WTC11 (cell line): ENCODE measurements around the gene COMMD4. TPM values are rescaled to one million over a fixed set of nuclear protein-coding genes. Genes with fewer than 3 reads are reported as not detected.

Experiments
- ATAC-seq: fragments of 200-7000 bp; cut with Tn5 transposase; 2 replicates; pipeline ENCODE4 v1.10.0; 2021; ENCODE audit warnings: mild to moderate bottlenecking, moderate library complexity
- CTCF ChIA-PET: fragments of 300-600 bp; sonication (Branson Sonifier 250); formaldehyde crosslinking; loops from one replicate; lab custom pipeline; 2021; ENCODE audit warnings: antibody characterized with exemption; lab: Charles Lee
- POLR2A ChIA-PET: fragments of 350-600 bp; sonication (Branson Sonifier 250); formaldehyde crosslinking; loops from one replicate; lab custom pipeline; 2021; ENCODE audit warnings: antibody characterized with exemption; lab: Charles Lee
- DNase-seq: peaks from one replicate; pipeline ENCODE4 v3.0.0; 2021; ENCODE audit warnings: low spot score
- H3K27ac Mint-ChIP-seq: 2 replicates; pipeline ENCODE4 v1.8.0; 2021; ENCODE audit warnings: mixed read lengths
- H3K27me3 Mint-ChIP-seq: 2 replicates; pipeline ENCODE4 v1.8.0; 2021; ENCODE audit warnings: low read depth, mild to moderate bottlenecking, moderate library complexity, mixed read lengths
- H3K36me3 Mint-ChIP-seq: 2 replicates; pipeline ENCODE4 v1.8.0; 2021; ENCODE audit warnings: mixed read lengths
- H3K4me1 Mint-ChIP-seq: 2 replicates; pipeline ENCODE4 v1.8.0; 2022; ENCODE audit warnings: mixed read lengths
- H3K4me3 Mint-ChIP-seq: 2 replicates; pipeline ENCODE4 v1.8.0; 2021; ENCODE audit warnings: mild to moderate bottlenecking, moderate library complexity, mixed read lengths
- H3K9me3 Mint-ChIP-seq: 2 replicates; pipeline ENCODE4 v1.8.0; 2021; ENCODE audit warnings: mixed read lengths
- ARID4B ChIP-seq: sonication (generic); formaldehyde crosslinking; IDR thresholded peaks from 2 replicates; pipeline ENCODE4 v1.8.0; 2023; ENCODE audit warnings: missing genetic modification reagents, mild to moderate bottlenecking, borderline replicate concordance
- ATF1 ChIP-seq: sonication (generic); formaldehyde crosslinking; IDR thresholded peaks from 2 replicates; pipeline ENCODE4 v1.8.1; 2023; ENCODE audit warnings: mild to moderate bottlenecking, moderate library complexity, missing genetic modification reagents
- ATF6 ChIP-seq: sonication (generic); formaldehyde crosslinking; IDR thresholded peaks from 2 replicates; pipeline ENCODE4 v1.8.1; 2023; ENCODE audit warnings: mild to moderate bottlenecking, missing genetic modification reagents
- E2F1 ChIP-seq: sonication (generic); formaldehyde crosslinking; IDR thresholded peaks from 2 replicates; pipeline ENCODE4 v1.8.0; 2022; ENCODE audit warnings: mild to moderate bottlenecking, missing genetic modification reagents
- ETV6 ChIP-seq: sonication (generic); formaldehyde crosslinking; IDR thresholded peaks from 2 replicates; pipeline ENCODE4 v1.8.1; 2022; ENCODE audit warnings: mild to moderate bottlenecking, missing genetic modification reagents
- FOXJ3 ChIP-seq: sonication (generic); formaldehyde crosslinking; IDR thresholded peaks from 2 replicates; pipeline ENCODE4 v1.9.0; 2021; ENCODE audit warnings: missing genetic modification reagents, mild to moderate bottlenecking, borderline replicate concordance
- IRF2 ChIP-seq: sonication (generic); formaldehyde crosslinking; IDR thresholded peaks from 2 replicates; pipeline ENCODE4 v1.8.0; 2022; ENCODE audit warnings: low read depth, missing genetic modification reagents, borderline replicate concordance
- JAZF1 ChIP-seq: fragments of 250-450 bp; sonication (Bioruptor Pico); IDR thresholded peaks from 2 replicates; pipeline ENCODE4 v1.9.0; 2021; ENCODE audit warnings: moderate library complexity, mild to moderate bottlenecking, inconsistent platforms
- JUN ChIP-seq: sonication (generic); formaldehyde crosslinking; IDR thresholded peaks from 2 replicates; pipeline ENCODE4 v1.8.0; 2023; ENCODE audit warnings: mild to moderate bottlenecking, missing genetic modification reagents
- MYBL2 ChIP-seq: sonication (generic); formaldehyde crosslinking; IDR thresholded peaks from 2 replicates; pipeline ENCODE4 v1.8.1; 2023; ENCODE audit warnings: mild to moderate bottlenecking, moderate library complexity, missing genetic modification reagents
- NFATC4 ChIP-seq: fragments of 250-450 bp; sonication (Bioruptor Pico); IDR thresholded peaks from 2 replicates; pipeline ENCODE4 v1.9.0; 2021; ENCODE audit warnings: mild to moderate bottlenecking
- OVOL2 ChIP-seq: fragments of 250-450 bp; sonication (Bioruptor Pico); IDR thresholded peaks from 2 replicates; pipeline ENCODE4 v1.9.0; 2021; ENCODE audit warnings: mild to moderate bottlenecking, borderline replicate concordance
- PRDM15 ChIP-seq: sonication (generic); formaldehyde crosslinking; IDR thresholded peaks from 2 replicates; pipeline ENCODE4 v1.8.0; 2022; ENCODE audit warnings: missing genetic modification reagents
- TCF7 ChIP-seq: sonication (generic); formaldehyde crosslinking; IDR thresholded peaks from 2 replicates; pipeline ENCODE4 v1.8.0; 2022; ENCODE audit warnings: mild to moderate bottlenecking, low read depth, missing genetic modification reagents, moderate library complexity
- TEAD4 ChIP-seq: sonication (generic); formaldehyde crosslinking; IDR thresholded peaks from 2 replicates; pipeline ENCODE4 v1.8.0; 2022; ENCODE audit warnings: mild to moderate bottlenecking, missing genetic modification reagents
- TP53 ChIP-seq: sonication (generic); formaldehyde crosslinking; IDR thresholded peaks from 2 replicates; pipeline ENCODE4 v1.8.1; 2023; ENCODE audit warnings: mild to moderate bottlenecking, missing genetic modification reagents
- ZMAT4 ChIP-seq: fragments of 250-450 bp; sonication (Bioruptor Pico); IDR thresholded peaks from 2 replicates; pipeline ENCODE4 v1.9.0; 2021; ENCODE audit warnings: mild to moderate bottlenecking
- ZNF138 ChIP-seq: sonication (generic); formaldehyde crosslinking; conservative IDR thresholded peaks from 2 replicates; pipeline ENCODE4 v1.8.1; 2022; ENCODE audit warnings: mild to moderate bottlenecking, moderate library complexity, missing genetic modification reagents
- ZNF396 ChIP-seq: fragments of 250-450 bp; sonication (Bioruptor Pico); IDR thresholded peaks from 2 replicates; pipeline ENCODE4 v1.8.0; 2021; ENCODE audit warnings: mild to moderate bottlenecking, moderate library complexity, borderline replicate concordance
- ZNF671 ChIP-seq: fragments of 250-450 bp; sonication (Bioruptor Pico); IDR thresholded peaks from 2 replicates; pipeline ENCODE4 v1.8.0; 2021; ENCODE audit warnings: mild to moderate bottlenecking
- total RNA-seq: library from RNA; stranded (reverse); gene quantifications from 3 replicates; pipeline ENCODE4 v1.2.3, GENCODE V29; 2021

The COMMD4 gene
- total RNA-seq, 1 experiment from 2014 or later: 140 TPM

GRCh38 chr15:75356517-75356916 is 20.7 kb downstream of the COMMD4 start:
- ChIA-PET POLR2A (interaction anchor here (1.2 kb wide), 1 partner anchor 291 kb away, joined by 3 read pairs; the partner anchor contains the start of gene SNX33), CTCF (interaction anchor here (0.6 to 1.3 kb wide), 2 partner anchors 11 to 313 kb away, joined by 3 to 4 read pairs; no protein-coding TSS in a partner anchor)
- Mint-ChIP-seq H3K27me3 (no peaks in the 10 kb centered on the region), H3K27ac (no peak overlapping the region), H3K9me3 (no peaks in the 10 kb centered on the region), H3K36me3 (peaks cover 10% of the 10 kb centered on the region), H3K4me3 (no peak overlapping the region), H3K4me1 (no peaks in the 10 kb centered on the region)
- ATAC-seq: no peak
- TF ChIP-seq ATF6 (CRISPR knock-in tag) (no peak), IRF2 (CRISPR knock-in tag) (no peak), ZMAT4 (CRISPR knock-in tag) (no peak), NFATC4 (CRISPR knock-in tag) (no peak), ZNF396 (CRISPR knock-in tag) (no peak), TEAD4 (no peak)
- no peak for DNase-seq

GRCh38 chr15:75357976-75358673 is 22.3 kb downstream of the COMMD4 start:
- ATAC-seq (no peak), DNase-seq (no peak)
- H3K27ac Mint-ChIP-seq: no peak overlapping the region
- no peaks in the 10 kb centered on the region for H3K4me1 Mint-ChIP-seq
- peaks cover 10% of the 10 kb centered on the region for H3K36me3 Mint-ChIP-seq
- TF ChIP-seq ATF1 (CRISPR knock-in tag) (no peak), PRDM15 (no peak), MYBL2 (CRISPR knock-in tag) (no peak), TCF7 (CRISPR knock-in tag) (no peak)
- H3K9me3 Mint-ChIP-seq: no peaks in the 10 kb centered on the region
- ChIA-PET POLR2A (no interaction called here), CTCF (no interaction called here)
- H3K4me3 Mint-ChIP-seq: no peak overlapping the region
- H3K27me3 Mint-ChIP-seq: no peaks in the 10 kb centered on the region

- H3K27ac Mint-ChIP-seq: no peak overlapping the region
- CTCF ChIA-PET: interaction anchor here (0.6 to 0.8 kb wide), 2 partner anchors 9 to 206 kb away, joined by 4 read pairs; no protein-coding TSS in a partner anchor
- no peaks in the 10 kb centered on the region for H3K4me1 Mint-ChIP-seq
- TF ChIP-seq E2F1 (CRISPR knock-in tag) (no peak), OVOL2 (CRISPR knock-in tag) (no peak), ZNF138 (no peak), ZNF671 (CRISPR knock-in tag) (no peak), FOXJ3 (CRISPR knock-in tag) (no peak), JUN (CRISPR knock-in tag) (no peak), JAZF1 (no peak), TP53 (no peak), ETV6 (CRISPR knock-in tag) (no peak), ARID4B (CRISPR knock-in tag) (no peak)
Observed at GRCh38 chr15:75358771-75359536, 23.1 kb downstream of the COMMD4 start.

More at GRCh38 chr15:75358771-75359536, 23.1 kb downstream of the COMMD4 start:
- no peaks in the 10 kb centered on the region for H3K9me3 Mint-ChIP-seq
- ATAC-seq (no peak), DNase-seq (no peak)
- H3K36me3 Mint-ChIP-seq: peaks cover 10% of the 10 kb centered on the region
- H3K27me3 Mint-ChIP-seq: no peaks in the 10 kb centered on the region
- no peak overlapping the region for H3K4me3 Mint-ChIP-seq
- POLR2A ChIA-PET: no interaction called here
